ENCODE results near the gene ZNF555. TPM values are rescaled to one million over a fixed set of nuclear protein-coding genes. Genes with fewer than 3 reads are reported as not detected.

ZNF555 gene
- total RNA-seq, 4 donors from 2014 or later, result 2.6 to 6.4 (median 3.9) TPM

DNA sequence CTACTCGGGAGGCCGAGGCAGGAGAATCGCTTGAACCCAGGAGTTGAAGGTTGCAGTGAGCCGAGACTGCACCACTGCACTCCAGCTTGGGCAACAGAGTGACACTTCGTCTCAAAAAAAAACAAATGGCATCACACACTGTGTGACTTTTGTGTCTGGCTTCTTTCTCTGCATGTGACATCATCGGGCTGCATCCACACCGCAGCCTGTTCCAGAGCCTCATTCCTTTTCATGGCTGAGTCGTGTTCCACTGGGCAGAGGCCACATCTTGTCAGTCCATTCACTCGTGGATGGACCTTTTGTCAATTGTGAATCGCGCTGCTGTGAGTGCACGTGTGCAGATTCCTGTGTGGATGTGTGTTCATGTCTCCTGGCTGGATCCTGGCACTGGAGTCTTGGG is 47.7 kb upstream of the ZNF555 start:
- TF ChIP-seq, protein P1, sequence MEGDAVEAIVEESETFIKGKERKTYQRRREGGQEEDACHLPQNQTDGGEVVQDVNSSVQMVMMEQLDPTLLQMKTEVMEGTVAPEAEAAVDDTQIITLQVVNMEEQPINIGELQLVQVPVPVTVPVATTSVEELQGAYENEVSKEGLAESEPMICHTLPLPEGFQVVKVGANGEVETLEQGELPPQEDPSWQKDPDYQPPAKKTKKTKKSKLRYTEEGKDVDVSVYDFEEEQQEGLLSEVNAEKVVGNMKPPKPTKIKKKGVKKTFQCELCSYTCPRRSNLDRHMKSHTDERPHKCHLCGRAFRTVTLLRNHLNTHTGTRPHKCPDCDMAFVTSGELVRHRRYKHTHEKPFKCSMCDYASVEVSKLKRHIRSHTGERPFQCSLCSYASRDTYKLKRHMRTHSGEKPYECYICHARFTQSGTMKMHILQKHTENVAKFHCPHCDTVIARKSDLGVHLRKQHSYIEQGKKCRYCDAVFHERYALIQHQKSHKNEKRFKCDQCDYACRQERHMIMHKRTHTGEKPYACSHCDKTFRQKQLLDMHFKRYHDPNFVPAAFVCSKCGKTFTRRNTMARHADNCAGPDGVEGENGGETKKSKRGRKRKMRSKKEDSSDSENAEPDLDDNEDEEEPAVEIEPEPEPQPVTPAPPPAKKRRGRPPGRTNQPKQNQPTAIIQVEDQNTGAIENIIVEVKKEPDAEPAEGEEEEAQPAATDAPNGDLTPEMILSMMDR (IDR thresholded peaks at IDR 0.05), result no peak
- intact Hi-C loops (cut with DNase I; ENCODE audit: low total_unique reads), result no loop called here
- Histone ChIP-seq H3K4me1 (no peaks in the 10 kb centered on the region), H3K36me3 (no peaks in the 10 kb centered on the region), H3K4me3 (no peak overlapping the region), H3K27ac (no peak overlapping the region), H3K27me3 (no peaks in the 10 kb centered on the region), H3K9me3 (no peaks in the 10 kb centered on the region)
- in situ Hi-C loops (cut with MboI; ENCODE audit: low pct_ligation_motif_present in 1 of 4, low pct_unique_long_range_greater_than_20kb in 1 of 4, low sequenced_read_pairs in 3 of 4), result no loop called here
- DNase-seq, result no peak
- 96% methylated on average over 12 of the region's 12 CpGs; no CpG with 5 or more reads in 1 of the 2 donors for WGBS, 2 donors (ENCODE audit: low coverage in 1 of 2)

DNA sequence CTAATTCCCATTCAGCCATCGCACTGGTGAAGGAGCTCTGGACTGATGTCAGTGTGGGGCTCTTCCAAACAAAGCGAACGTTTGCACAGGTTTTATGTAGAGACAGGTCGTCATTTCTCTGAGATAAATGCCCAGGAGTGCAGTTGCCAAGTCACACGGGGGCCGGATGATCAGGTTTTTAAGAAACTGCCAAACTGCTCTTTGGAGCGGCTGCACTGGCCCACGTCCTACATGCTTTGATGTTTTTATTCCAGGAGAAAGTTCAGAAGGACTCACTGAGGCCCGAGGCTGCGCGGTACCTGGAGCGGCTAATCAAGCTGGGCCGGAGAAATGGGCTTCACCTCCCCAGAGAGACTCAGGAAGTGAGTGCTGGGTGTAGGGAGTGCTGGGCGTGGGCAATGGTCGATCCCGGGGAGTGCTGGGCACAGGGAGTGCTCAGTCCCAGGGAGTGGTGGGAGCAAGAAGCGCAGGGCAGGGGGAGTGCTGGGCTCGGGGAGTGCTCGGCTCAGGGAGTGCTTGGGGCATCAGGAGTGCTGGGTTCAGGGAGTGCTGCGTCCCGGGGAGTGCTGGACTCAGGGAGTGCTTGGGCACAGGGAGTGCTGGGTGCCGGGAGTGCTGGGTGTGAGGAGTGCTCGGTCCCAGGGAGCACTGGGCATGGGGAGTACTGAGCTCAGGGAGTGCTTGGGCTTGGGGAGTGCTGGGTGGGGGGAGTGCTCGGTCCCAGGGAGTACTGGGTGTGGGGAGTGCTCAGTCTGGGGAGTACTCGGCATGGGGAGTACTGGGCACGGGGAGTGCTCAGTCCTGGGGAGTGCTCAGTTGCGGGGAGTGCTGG is 45.2 kb upstream of the ZNF555 start:
- Histone ChIP-seq H3K27me3 (no peaks in the 10 kb centered on the region), H3K4me3 (no peak overlapping the region), H3K9me3 (no peaks in the 10 kb centered on the region), H3K36me3 (no peaks in the 10 kb centered on the region), H3K4me1 (no peaks in the 10 kb centered on the region), H3K27ac (no peak overlapping the region)
- intact Hi-C loops (cut with DNase I; ENCODE audit: low total_unique reads), result no loop called here
- DNase-seq, result no peak
- WGBS, 2 donors (ENCODE audit: low coverage in 1 of 2), result 86% methylated on average over 27 of the region's 27 CpGs; no CpG with 5 or more reads in 1 of the 2 donors
- in situ Hi-C loops (cut with MboI; ENCODE audit: low pct_ligation_motif_present in 1 of 4, low pct_unique_long_range_greater_than_20kb in 1 of 4, low sequenced_read_pairs in 3 of 4), result no loop called here
- TF ChIP-seq, protein P1 (IDR thresholded peaks at IDR 0.05), result no peak
- no peak for TF ChIP-seq POLR2AphosphoS5 (IDR thresholded peaks at IDR 0.05)
- TF ChIP-seq POLR2A (IDR thresholded peaks at IDR 0.05), result no peak
- TF ChIP-seq EP300 (IDR thresholded peaks at IDR 0.05; ENCODE audit: low read depth), result no peak

DNA sequence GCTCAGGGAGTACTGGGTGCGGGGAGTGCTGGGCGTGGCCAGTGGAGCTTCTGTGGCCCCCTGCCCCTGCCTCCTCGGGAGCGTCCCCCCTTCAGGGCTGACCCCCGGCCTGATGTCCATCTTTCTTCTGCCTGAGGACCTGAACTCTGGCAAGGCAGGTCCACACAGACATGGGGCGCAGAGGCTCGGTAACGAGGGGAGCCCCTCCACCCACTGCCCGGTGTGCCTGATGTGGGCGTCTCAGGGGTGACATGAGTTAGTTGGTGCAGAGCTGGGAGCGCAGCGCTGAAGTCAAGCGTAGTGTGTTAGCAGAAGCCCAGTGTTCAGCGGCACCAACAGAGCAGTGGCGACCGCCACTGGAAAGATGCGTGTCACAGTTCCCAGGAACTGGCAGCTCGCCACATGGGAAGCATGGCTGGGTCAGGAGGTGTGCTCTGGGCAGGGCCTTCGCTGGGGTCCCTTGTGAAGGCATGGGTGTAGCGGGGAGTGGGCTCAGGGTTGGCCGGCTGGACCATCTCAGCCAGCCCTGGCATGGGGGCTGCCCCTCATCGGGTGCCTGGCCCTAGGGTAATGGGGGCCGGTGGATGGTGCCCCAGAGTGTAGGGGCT is 44.5 kb upstream of the ZNF555 start:
- Histone ChIP-seq H3K36me3 (no peaks in the 10 kb centered on the region), H3K27me3 (no peaks in the 10 kb centered on the region), H3K4me3 (no peak overlapping the region), H3K4me1 (no peaks in the 10 kb centered on the region), H3K27ac (no peak overlapping the region), H3K9me3 (no peaks in the 10 kb centered on the region)
- TF ChIP-seq, protein P1 (IDR thresholded peaks at IDR 0.05), result no peak
- TF ChIP-seq POLR2AphosphoS5 (IDR thresholded peaks at IDR 0.05) (no peak), EP300 (IDR thresholded peaks at IDR 0.05; ENCODE audit: low read depth) (no peak), POLR2A (IDR thresholded peaks at IDR 0.05) (no peak)
- in situ Hi-C loops (cut with MboI; ENCODE audit: low pct_ligation_motif_present in 1 of 4, low pct_unique_long_range_greater_than_20kb in 1 of 4, low sequenced_read_pairs in 3 of 4) (no loop called here), intact Hi-C loops (cut with DNase I; ENCODE audit: low total_unique reads) (no loop called here)
- no peak for DNase-seq
- 91% methylated on average over 23 of the region's 23 CpGs; no CpG with 5 or more reads in 1 of the 2 donors for WGBS, 2 donors (ENCODE audit: low coverage in 1 of 2)

DNA sequence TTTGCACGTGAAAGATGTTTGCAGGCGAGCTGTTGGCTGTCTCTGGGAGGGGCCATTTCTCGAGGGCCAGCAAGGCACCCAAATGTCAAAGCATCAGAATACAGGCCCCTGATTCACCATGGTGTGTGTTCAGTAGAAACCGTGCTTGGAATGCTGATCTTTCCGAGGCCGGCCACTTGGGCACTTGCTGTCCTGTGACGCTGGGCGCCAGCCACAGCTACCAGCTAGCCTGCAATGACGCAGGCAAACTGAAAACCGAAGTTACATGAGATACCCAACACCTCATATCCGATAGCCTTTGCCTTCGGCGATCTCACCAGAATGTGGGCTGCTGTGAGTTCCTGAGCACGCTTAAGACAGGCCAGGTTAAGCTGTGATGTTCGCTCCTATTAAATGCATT is 44.0 kb upstream of the ZNF555 start:
- no peak overlapping the region for H3K4me3 ChIP-seq
- in situ Hi-C loops (cut with MboI; ENCODE audit: low pct_ligation_motif_present in 1 of 4, low pct_unique_long_range_greater_than_20kb in 1 of 4, low sequenced_read_pairs in 3 of 4), result no loop called here
- 95% methylated on average over 15 of the region's 15 CpGs; no CpG with 5 or more reads in 1 of the 2 donors for WGBS, 2 donors (ENCODE audit: low coverage in 1 of 2)
- H3K4me1 ChIP-seq, result no peaks in the 10 kb centered on the region
- no peak overlapping the region for H3K27ac ChIP-seq
- TF ChIP-seq POLR2AphosphoS5 (IDR thresholded peaks at IDR 0.05) (no peak), EP300 (IDR thresholded peaks at IDR 0.05; ENCODE audit: low read depth) (no peak), POLR2A (IDR thresholded peaks at IDR 0.05) (no peak)
- TF ChIP-seq, protein P1 (IDR thresholded peaks at IDR 0.05), result no peak
- intact Hi-C loops (cut with DNase I; ENCODE audit: low total_unique reads), result no loop called here
- H3K9me3 ChIP-seq, result no peaks in the 10 kb centered on the region
- H3K27me3 ChIP-seq, result no peaks in the 10 kb centered on the region
- no peaks in the 10 kb centered on the region for H3K36me3 ChIP-seq
- no peak for DNase-seq

Data from transverse colon (tissue), 4 donors.